Measurements from ENCODE around the gene SLC5A6. TPM values are rescaled to one million over a fixed set of nuclear protein-coding genes. Genes with fewer than 3 reads are reported as not detected.

SLC5A6 gene
- total RNA-seq, 1 experiment from 2014 or later: 122 TPM

- Histone ChIP-seq H2BK120ac (ENCODE audit: low read depth, low read length, poor library complexity, severe bottlenecking) (no peak overlapping the region), H4K91ac (ENCODE audit: insufficient read length, low read depth, low read length) (no peak overlapping the region), H3K14ac (ENCODE audit: insufficient read depth, low read length) (no peak overlapping the region), H4K20me1 (ENCODE audit: control insufficient read depth, insufficient read depth, insufficient read length) (no peaks in the 10 kb centered on the region), H3K23ac (ENCODE audit: insufficient read length, low read depth, low read length) (no peak overlapping the region), H3K27ac (ENCODE audit: insufficient read length, low read depth, low read length) (no peak overlapping the region), H3K4me2 (ENCODE audit: insufficient read depth, insufficient read length, low read length) (no peak overlapping the region), H3K79me1 (ENCODE audit: insufficient read depth, low read depth, low read length, poor library complexity, severe bottlenecking) (no peaks in the 10 kb centered on the region), H3K23me2 (ENCODE audit: insufficient read length, low read depth, low read length, poor library complexity, severe bottlenecking) (no peaks in the 10 kb centered on the region), H3T11ph (ENCODE audit: low read length) (no peak overlapping the region), H3K9ac (ENCODE audit: extremely low read depth, insufficient read length, low read length) (no peak overlapping the region), H2BK5ac (ENCODE audit: insufficient read length, low read length) (no peak overlapping the region), H2AK5ac (ENCODE audit: insufficient read length, low read length) (no peak overlapping the region), H3K4me1 (ENCODE audit: insufficient read depth, low read length) (no peaks in the 10 kb centered on the region), H2BK12ac (ENCODE audit: insufficient read length, low read depth, low read length) (no peak overlapping the region), H4K8ac (replicated peaks; ENCODE audit: insufficient read length, low read depth, low read length) (no peak overlapping the region), H3K4ac (ENCODE audit: low read depth, low read length) (no peak overlapping the region), H2BK20ac (ENCODE audit: low read depth, low read length, poor library complexity, severe bottlenecking) (no peak overlapping the region), H3K18ac (ENCODE audit: insufficient read length, low read depth, low read length) (no peak overlapping the region), H3K27me3 (ENCODE audit: insufficient read depth, low read length) (no peaks in the 10 kb centered on the region), H3K56ac (ENCODE audit: insufficient read length, low read depth, low read length) (no peak overlapping the region), H2BK15ac (ENCODE audit: low read depth, low read length) (no peak overlapping the region), H2AFZ (ENCODE audit: low read length) (no peak overlapping the region), H3K79me2 (ENCODE audit: insufficient read depth, low read length) (no peaks in the 10 kb centered on the region), H4K5ac (ENCODE audit: insufficient read length, low read depth, low read length) (no peak overlapping the region), H3K9me3 (ENCODE audit: control insufficient read depth, low read depth, low read length) (no peaks in the 10 kb centered on the region)
- no CpG with 5 or more reads among the region's 8 CpGs for WGBS (ENCODE audit: extremely low coverage, insufficient read length, low lambda C conversion rate)
- H3K27ac Mint-ChIP-seq: no peak overlapping the region
- H3K9me3 Mint-ChIP-seq: no peaks in the 10 kb centered on the region
- H3K27me3 Mint-ChIP-seq (ENCODE audit: low read depth): peaks cover 15% of the 10 kb centered on the region
- no peak for TF ChIP-seq CTCF (conservative IDR thresholded peaks at IDR 0.05)
- no peak overlapping the region for H3K4me3 Mint-ChIP-seq
- peaks cover 9 to 16% of the 10 kb centered on the region in 2 experiments for H3K4me1 Mint-ChIP-seq
- no peak for DNase-seq
- H3K36me3 Mint-ChIP-seq (ENCODE audit: insufficient read depth in 1 of 3, low read depth in 3 of 3): no peaks in the 10 kb centered on the region
These were observed 40.7 kb downstream of the SLC5A6 start for GRCh38 chr2:27171351-27171848.
